Activated T-helper 9 cell treated with anti-CD3 and anti-CD28 coated beads, Interleukin-2, amount 50 U/mL, for 16 hours (primary cell): ENCODE data around the gene ANKDD1A.

Experiments used
- DNase-seq: peaks from one replicate; pipeline ENCODE4 v3.0.0-alpha.2; 2020; ENCODE audit warnings: low read depth

Gene ANKDD1A

DNA sequence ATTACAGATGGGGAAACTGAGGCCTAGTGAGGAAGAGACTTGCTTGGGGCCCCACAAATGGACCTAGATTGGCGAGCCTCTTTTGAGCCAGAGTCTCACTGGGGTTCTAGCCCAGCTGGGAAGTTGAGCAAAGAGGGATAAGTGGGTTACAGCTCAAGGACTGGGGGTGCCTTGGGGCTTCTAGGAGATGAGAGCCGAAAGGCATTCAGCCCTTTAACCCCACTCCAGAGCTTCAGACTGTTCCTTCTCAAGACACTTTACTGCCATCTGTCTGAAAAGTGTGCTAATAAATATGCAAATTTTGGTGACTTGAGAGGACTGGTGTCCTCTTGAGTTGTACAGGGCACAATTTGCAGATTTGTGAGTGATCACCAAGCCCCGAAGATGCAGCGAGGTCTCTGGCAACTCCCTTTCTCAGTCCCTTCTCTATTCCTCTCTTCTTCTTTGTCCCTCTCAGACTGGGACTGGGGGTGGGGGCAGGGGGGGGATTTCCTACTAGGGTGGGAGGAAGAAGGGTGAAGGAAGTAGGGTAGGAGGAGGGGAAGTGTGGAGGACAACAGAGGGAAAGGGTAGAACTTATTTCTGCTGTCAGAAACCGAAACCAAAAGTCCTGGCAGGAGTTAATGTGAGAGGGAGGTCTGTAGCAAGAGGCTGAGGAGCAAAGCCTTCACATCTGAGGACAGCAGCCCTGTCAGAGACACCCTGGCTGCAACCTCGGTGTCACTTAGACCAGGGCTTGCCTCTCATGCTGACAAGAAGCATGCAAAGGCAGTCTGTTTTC lies 16.2 kb upstream of the ANKDD1A start:
- DNase-seq, result no peak

- no peak for DNase-seq
Measured at GRCh38 chr15:64896371-64897069, 15.2 kb upstream of the ANKDD1A start.

DNA sequence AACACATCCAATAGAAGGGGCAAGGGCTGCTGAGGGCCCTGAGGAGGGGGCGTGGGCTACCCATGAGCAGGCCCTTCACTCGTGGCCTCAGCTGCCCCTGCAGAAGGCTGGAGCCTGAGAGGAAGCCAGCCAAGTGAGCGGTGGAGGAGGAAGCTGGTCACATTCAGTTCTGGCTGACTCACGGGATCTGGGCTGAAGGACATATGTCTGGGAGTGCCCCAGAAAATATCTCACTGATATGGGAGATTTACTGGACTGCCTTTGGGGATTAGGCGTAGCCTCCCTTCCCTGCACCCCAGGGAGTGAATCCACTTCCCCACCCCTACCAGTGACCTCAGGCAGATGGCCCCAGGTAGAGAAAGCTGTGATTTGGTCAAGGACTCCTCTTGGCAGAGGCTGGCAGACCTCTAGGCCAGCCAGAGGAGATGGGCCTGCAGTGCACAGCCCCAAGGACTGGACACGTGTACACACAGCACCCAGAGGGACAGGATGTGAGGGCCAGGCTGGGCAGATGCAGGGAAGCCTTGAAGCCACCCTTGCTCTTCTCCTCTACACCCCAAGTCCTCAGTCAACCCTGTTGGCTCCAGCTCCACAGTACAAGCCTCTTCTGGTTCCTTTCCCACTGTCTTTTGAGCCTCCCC lies 14.2 kb upstream of the ANKDD1A start:
- no peak for DNase-seq

- DNase-seq, result no peak
Measured at GRCh38 chr15:64898406-64898805, 13.3 kb upstream of the ANKDD1A start.

- no peak for DNase-seq
Measured at GRCh38 chr15:64901141-64901540, 10.6 kb upstream of the ANKDD1A start.

GRCh38 chr15:64901914-64902313 lies 9.8 kb upstream of the ANKDD1A start:
- DNase-seq, result no peak

- no peak for DNase-seq
Measured at GRCh38 chr15:64902863-64903262, 8.8 kb upstream of the ANKDD1A start.

- no peak for DNase-seq
Measured at GRCh38 chr15:64903326-64903950, 8.3 kb upstream of the ANKDD1A start.

GRCh38 chr15:64904189-64904588 lies 7.5 kb upstream of the ANKDD1A start:
- DNase-seq, result no peak

DNA sequence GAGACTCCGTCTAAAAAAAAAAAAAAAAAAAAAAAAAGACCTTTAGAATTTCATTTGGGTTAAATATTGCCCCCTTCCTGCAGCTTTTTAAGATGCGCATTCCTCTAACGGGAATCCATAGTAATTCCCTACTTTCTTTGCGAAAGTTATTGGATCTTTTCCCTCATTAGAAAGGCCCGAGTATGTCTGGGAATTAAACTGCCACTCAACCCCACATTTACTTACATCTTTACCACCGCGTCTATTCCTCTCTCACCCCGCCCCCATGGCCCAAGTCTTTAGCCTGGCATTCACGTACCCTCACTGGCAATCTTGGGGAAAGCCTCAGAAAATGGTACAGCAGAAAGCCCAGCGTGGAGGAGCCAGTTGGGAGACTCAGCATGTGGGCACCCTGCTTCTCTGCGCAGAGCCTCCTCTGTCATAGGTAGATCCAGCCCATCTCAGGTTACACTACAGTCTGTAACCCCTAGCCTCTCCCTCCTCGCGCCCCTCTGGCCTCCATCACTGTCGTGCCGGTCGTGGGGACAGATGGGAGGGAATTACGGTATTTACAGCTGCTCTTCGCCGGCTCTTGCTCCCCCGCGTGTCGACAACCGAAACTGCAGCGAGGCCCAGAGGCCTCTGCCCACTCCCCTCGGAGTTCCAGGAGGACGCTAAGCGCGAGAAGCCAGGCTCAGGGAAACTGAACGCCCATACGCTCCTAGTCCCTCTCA lies 6.4 kb upstream of the ANKDD1A start:
- peak; percentile 68 for DNase-seq

DNA sequence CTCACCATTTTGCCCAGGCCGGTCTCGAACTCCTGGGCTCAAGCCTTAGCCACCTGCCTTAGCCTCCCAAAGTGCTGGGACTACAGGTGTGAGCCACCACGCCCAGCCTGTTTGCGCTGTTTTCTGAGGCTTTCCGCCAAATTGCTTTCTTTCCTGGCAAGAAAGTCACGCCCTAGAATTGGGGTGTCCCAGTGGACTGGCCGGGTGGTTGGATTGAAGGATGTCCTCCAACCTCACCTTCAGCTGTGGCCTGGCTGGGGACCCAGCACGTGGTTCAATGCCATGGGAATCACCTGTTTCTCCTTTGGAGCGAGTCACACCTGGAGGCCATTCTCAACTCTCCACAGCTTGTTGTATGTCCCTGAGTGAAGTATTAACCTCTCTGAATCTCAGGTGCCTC lies 5.8 kb upstream of the ANKDD1A start:
- DNase-seq, result no peak

DNA sequence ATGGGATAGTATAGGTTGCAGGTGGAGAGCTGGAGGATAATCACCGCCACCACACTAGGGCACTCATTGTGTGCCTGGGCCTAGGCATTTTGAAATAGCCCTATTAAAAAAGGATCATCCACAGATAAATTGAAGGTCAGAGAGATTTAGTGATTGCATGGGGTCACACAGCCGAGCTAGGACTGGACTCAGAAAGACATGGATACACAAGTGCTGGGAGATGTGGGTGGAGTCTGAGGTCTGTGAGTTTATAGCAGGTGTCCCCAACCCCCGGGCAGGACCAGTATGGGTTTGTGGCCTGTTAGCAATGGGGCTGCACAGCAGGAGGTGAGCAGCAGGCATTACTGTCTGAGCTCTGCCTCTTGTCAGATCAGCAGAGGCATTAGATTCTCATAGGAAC lies 5.3 kb upstream of the ANKDD1A start:
- DNase-seq, result no peak

DNA sequence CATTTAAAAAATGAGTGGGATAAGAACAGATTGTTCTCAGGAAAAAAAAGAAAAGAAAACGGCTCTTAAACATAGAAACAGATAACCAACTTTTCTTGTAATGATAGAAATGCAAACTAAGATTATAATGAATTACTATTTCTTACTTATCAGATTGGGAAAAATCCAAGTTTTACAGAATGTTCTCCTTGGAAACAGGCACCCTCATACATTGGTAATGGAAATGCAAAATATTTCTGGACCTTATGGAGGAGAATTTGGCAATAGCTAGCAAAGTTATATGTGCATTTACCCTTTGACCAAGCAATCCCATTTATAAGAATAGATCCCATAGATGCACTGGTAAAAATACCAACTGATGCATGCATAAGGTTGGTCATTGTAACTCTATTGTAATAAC lies 3.7 kb upstream of the ANKDD1A start:
- no peak for DNase-seq

- DNase-seq, result no peak
Measured at GRCh38 chr15:64909546-64909945, 2.2 kb upstream of the ANKDD1A start.

DNA sequence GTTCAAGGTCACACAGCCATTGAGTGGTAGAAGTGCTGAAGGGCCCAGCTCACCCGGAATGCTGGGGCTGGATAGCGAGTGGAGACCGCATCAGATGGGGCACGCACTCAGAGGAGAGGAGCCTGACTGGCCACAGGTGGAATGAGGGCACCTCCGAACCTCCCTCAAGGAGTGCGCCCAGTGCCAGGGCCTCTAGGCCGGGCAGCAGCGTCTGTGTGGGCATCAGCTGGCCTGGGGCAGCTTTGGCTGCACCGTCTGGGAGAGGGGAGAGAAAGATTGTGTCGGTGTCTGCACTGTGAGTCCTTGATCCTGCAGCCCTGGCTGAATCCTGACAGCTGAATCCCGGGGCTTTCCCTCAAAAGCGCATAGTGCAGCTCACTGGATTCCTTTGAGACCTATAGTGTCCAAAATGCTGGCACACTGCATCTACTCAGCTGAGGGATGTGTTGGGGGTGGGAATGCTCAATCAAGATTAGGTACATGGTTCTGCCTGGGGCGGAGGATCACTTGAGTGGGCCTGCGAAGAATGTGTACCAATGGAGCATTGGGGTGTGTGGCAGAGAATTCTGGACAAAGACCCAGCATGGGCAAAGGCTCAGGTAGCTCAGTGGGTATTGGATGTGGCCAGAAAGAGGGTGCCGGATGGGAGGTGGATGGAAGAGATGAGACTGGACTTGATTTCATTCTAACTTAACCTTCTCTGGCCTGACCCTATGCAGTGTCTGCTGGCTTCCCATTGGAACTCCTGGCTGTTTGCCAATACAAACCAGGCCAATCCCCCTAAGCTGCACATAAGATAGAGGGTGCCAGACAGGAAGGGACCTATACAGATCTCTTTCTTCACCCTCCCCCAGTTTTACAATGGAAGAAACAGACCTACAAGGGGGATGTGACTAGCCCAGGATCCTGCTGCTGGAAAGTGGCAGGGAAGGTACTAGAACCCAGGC lies 950 bp downstream of the ANKDD1A start:
- DNase-seq, result no peak

GRCh38 chr15:64915518-64916227 lies 4.0 kb downstream of the ANKDD1A start:
- DNase-seq, result no peak

- DNase-seq, result no peak
Measured at GRCh38 chr15:64916365-64916764, 4.7 kb downstream of the ANKDD1A start.

DNA sequence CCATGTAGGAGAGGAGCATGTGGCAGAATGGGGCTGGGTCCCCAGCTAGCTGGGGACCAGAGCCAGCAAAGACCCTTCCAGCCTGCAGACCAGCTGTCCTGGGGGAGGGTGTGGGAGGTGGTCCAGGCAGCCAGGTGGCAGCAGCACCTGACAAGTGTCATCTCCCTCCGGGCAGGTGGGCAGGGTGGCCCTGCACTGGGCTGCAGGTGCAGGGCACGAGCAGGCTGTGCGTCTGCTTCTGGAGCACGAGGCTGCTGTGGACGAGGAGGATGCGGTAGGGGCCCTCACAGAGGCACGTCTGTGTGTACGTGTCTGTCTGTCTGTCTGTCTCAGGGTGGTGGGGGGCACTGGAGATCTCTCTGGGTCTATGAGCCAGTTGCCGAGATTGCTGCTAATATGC lies 5.5 kb downstream of the ANKDD1A start:
- DNase-seq, result no peak

DNA sequence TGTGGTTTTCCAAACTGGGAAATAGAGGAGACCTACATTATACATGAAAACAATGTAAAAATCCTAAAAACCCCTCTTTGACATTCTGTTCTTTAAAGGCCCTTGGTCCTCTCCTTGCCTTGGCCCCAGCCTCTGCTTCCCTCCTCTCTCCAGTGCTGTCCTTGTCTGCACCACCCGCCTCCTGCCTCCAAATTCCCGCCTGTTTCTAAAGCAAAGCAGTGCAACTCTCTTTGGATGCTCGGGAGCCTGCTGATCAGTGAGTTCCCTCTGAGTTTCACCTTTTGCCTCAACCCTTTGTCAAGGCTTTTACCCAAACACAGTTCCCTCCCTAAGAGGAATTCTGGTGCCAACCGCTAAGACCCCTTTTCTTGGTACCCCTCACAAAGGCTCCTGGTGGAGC lies 8.0 kb downstream of the ANKDD1A start:
- DNase-seq, result no peak

DNA sequence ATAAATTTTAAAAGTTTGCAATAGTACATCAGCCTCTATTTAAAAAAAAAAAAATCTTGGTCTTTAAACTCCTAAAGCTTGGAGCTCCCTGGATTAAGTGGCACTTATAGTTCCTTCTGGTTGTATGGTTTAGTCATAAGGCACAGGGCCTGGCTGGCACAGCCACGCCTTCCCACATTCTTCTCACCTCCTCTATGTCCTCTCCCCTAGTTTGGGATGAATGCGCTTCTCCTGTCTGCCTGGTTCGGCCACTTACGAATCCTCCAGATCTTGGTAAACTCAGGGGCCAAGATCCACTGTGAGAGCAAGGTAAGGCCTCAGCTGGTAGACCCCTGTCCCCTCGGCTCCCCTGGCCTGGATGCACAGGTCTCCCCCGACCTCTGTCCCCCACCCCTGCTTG lies 10.0 kb downstream of the ANKDD1A start:
- DNase-seq, result no peak
